Upper lobe of right lung (tissue), 1 donor: ENCODE measurements around the gene EHD1. TPM values are rescaled to one million over a fixed set of nuclear protein-coding genes. Genes with fewer than 3 reads are reported as not detected.
"Not testable (repeated sequence)": the region's sequence is repeated elsewhere in the genome, so short reads cannot be mapped to it uniquely, and the experiment has no call there.

Source experiments
- ATAC-seq: fragments of 200-7000 bp; cut with Tn5 transposase; one replicate; pipeline ENCODE4 v1.9.1; 2020; ENCODE audit warnings: mild to moderate bottlenecking, moderate library complexity
- DNase-seq: peaks from one replicate; pipeline ENCODE4 v3.0.0-alpha.2; 2020
- H3K27ac ChIP-seq: fragments of 200-600 bp; one replicate; pipeline ENCODE4 v1.8.0; 2022
- H3K27me3 ChIP-seq: fragments of 200-600 bp; one replicate; pipeline ENCODE4 v1.8.0; 2022; ENCODE audit warnings: mild to moderate bottlenecking
- H3K36me3 ChIP-seq: fragments of 200-600 bp; one replicate; pipeline ENCODE4 v1.8.0; 2022
- H3K4me1 ChIP-seq: fragments of 200-600 bp; one replicate; pipeline ENCODE4 v1.8.0; 2022
- H3K4me3 ChIP-seq: fragments of 200-600 bp; one replicate; pipeline ENCODE4 v1.8.0; 2022; ENCODE audit warnings: mild to moderate bottlenecking
- H3K9me3 ChIP-seq: fragments of 200-600 bp; one replicate; pipeline ENCODE4 v1.8.0; 2022
- intact Hi-C: fragments of 100-400 bp; cut with DNase I; formaldehyde crosslinking; loops from one replicate; pipeline ENCODE4 v1.11.0; 2022
- total RNA-seq: library from RNA; stranded (reverse); fragmentation: NEBNext Ultra II Directional; extraction: Animal tissue kit (Norgen Biotek cat#: 25700); gene quantifications from one replicate; pipeline ENCODE4 v1.2.1, GENCODE V29; 2021
- TF ChIP-seq, protein P1 (sequence below): fragments of 200-600 bp; IDR thresholded peaks from one replicate; pipeline ENCODE4 v1.8.0; 2022; ENCODE audit warnings: antibody characterized with exemption
- donor health status: DM: no; HTN: yes; CAD: no; lungs with severe emphysema.

The EHD1 gene
- total RNA-seq, 1 donor from 2014 or later: 94.6 TPM

DNA sequence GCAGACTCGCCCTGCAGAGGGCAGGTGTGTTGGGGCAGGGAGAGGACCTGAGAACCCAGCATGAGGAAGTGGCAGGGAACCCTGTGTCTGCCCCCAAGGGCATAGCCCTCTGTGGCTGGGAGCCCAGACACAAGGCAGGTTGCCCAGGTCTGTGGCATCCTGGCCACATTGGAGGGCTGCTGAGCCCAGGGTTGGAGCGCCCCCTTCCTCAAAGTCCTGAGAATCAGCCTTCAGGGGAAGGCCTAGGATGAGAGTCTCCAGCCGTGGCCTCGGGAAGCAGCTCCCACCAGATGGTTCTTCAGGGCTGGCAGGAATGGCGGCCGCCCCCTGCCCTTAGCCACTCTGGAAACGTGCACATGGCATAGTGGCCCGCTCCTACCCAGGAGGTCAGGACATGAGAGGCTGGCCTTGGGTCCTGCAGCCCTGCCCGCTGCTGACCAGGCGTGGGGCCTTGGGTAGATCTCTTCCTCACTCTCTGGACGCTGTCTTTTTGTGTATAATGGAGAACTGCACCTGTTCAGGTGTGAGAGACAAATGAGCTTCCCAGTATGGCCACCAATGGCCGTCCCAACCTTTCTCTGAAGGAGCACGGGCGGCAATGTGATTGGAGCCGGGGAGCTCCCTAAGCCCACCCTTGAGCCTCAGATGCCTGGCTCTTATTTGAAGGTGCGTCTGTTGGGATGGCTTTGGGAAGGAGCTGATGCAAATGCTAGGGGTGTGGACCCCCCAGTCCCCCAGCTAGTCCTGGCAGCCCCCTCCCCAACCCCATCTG lies 29.4 kb downstream of the EHD1 start:
- H3K4me1 ChIP-seq: peaks cover 51% of the 10 kb centered on the region
- no peak for DNase-seq
- H3K4me3 ChIP-seq: no peak overlapping the region
- no peak for ATAC-seq
- peaks cover 8% of the 10 kb centered on the region for H3K36me3 ChIP-seq
- H3K27ac ChIP-seq: peak overlapping the region; percentile 44
- H3K27me3 ChIP-seq: no peaks in the 10 kb centered on the region
- intact Hi-C loops: loop anchor here (5.0 kb wide), 1 partner anchor 43 kb away; no protein-coding TSS in a partner anchor
- no peaks in the 10 kb centered on the region for H3K9me3 ChIP-seq
- TF ChIP-seq, protein P1, sequence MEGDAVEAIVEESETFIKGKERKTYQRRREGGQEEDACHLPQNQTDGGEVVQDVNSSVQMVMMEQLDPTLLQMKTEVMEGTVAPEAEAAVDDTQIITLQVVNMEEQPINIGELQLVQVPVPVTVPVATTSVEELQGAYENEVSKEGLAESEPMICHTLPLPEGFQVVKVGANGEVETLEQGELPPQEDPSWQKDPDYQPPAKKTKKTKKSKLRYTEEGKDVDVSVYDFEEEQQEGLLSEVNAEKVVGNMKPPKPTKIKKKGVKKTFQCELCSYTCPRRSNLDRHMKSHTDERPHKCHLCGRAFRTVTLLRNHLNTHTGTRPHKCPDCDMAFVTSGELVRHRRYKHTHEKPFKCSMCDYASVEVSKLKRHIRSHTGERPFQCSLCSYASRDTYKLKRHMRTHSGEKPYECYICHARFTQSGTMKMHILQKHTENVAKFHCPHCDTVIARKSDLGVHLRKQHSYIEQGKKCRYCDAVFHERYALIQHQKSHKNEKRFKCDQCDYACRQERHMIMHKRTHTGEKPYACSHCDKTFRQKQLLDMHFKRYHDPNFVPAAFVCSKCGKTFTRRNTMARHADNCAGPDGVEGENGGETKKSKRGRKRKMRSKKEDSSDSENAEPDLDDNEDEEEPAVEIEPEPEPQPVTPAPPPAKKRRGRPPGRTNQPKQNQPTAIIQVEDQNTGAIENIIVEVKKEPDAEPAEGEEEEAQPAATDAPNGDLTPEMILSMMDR: no peak

DNA sequence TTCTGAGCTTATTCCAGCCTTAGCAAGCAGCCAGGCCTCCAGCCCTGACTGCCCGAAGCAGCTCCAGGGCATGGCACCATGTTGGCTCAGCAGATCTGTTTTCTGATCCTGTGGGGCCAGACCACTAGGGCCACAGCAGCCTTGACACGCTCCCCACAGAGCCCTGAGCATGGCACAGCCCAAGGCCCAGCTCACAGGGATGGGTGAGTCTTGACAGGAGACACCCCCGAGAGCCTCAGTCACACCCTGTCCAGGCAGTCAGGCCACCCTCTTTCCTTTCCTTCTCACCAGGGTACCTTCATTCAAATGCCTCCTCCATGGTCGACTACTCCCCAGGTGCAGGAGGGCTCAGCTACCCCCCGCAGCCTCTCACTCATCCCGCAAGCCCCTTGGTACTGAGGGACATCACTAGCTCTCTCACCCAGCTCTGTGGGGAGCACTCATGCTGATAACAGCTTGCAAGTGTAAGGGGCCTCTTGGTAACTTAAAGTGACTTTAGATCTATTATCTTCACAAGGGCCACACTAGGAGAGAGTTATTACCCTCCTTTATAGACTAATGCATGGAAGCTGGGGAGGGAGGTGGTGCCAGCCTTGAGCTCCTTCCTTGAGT lies 30.1 kb downstream of the EHD1 start:
- no peaks in the 10 kb centered on the region for H3K9me3 ChIP-seq
- TF ChIP-seq, protein P1: no peak
- DNase-seq (no peak), ATAC-seq (no peak)
- H3K27ac ChIP-seq: peak overlapping the region; percentile 19
- intact Hi-C loops: loop anchor here (5.0 kb wide), 1 partner anchor 44 kb away; no protein-coding TSS in a partner anchor
- no peak overlapping the region for H3K4me3 ChIP-seq
- peaks cover 4% of the 10 kb centered on the region for H3K36me3 ChIP-seq
- peaks cover 47% of the 10 kb centered on the region for H3K4me1 ChIP-seq
- H3K27me3 ChIP-seq: no peaks in the 10 kb centered on the region

DNA sequence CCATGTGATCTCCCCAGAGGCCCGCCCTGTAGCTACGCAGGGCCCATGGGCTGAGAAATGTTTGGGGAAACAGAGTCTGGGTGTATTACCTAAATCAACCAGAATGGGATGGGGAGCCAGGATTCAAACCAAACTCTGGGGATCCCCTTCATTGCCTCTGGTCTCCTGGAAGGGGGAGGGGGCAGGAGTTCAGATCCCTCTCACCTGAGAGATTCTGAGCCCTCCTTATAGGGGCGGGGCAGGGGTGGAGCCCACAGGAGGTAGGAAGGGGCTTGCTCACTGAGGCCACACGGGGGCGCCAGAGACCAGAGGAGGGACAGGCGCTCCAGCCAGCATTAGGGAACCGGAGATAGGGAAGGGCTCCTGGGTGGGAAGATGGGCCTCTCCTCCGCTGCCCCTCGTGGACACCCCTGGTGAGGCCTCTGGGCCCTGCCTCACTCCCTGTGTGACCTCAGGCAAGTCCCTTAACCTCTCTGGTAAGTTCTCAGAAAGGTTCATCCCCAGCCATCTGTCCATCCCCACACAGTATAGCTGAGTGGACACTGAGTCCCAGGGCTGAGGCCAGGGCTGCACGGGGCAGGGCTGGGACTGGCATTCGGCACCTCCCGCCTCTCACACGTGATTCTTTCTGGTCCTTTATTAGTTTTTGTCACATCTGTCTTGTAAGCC lies 31.3 kb downstream of the EHD1 start:
- H3K27me3 ChIP-seq: no peaks in the 10 kb centered on the region
- DNase-seq (peak; percentile 97), ATAC-seq (peak; percentile 83)
- H3K4me3 ChIP-seq: no peak overlapping the region
- H3K27ac ChIP-seq: no peak overlapping the region
- no peaks in the 10 kb centered on the region for H3K9me3 ChIP-seq
- peaks cover 44% of the 10 kb centered on the region for H3K4me1 ChIP-seq
- no peaks in the 10 kb centered on the region for H3K36me3 ChIP-seq
- intact Hi-C loops: loop anchor here (5.0 kb wide), 1 partner anchor 45 kb away; no protein-coding TSS in a partner anchor
- TF ChIP-seq, protein P1: peak; percentile 99

DNA sequence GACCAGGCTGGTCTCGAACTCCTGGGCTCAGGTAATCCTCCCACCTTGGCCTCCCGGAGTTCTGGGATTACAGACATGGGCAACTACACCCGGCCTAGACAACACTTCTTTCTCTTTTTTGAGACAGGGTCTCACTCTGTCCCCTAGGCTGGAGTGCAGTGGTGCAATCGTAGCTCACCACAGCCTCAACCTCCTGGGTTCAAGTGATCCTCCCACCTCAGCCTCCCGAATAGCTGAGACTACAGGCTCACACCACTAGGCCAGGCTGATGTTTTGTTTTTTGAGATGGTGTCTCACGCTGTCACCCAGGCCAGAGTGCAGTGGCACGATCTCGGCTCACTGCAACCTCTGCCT lies 32.7 kb downstream of the EHD1 start:
- not testable (repeated sequence) for H3K4me3 ChIP-seq, DNase-seq, H3K9me3 ChIP-seq, H3K27me3 ChIP-seq, ATAC-seq, H3K36me3 ChIP-seq
- intact Hi-C loops: loop anchor here (5.0 kb wide), 1 partner anchor 47 kb away; no protein-coding TSS in a partner anchor
- peaks cover 32% of the 10 kb centered on the region for H3K4me1 ChIP-seq
- peak overlapping the region; percentile 60 for H3K27ac ChIP-seq

DNA sequence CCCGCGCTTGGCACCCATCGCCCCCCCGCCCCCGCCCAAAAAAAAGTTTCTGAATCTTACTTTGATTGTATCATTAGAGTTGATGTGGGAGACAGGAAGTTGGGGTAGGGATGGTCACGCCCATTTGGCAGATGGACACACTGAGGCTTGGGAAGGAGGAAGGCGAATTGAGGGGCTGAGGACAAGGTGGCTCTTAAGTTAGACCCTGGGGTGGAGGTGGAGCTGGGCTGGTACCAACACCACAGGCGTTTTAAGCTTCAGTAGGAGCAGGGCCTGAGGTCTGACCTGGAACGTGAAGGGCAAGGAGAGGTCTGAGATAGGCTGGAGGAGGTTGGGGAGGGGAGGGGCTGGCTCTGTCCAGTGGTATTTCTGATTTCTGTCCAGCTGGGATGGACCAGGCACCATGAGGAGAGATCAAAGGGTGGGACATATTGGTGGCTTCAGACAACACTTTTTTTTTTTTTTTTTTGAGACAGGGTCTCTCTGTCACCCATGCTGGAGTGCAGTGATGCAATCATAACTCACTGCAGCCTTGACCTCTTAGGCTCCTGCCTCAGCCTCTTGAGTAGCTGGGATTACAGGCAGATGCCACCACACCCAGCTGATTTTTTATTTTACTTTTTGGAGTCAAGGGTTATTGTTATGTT lies 33.2 kb downstream of the EHD1 start:
- TF ChIP-seq, protein P1: no peak
- H3K4me3 ChIP-seq: peak overlapping the region; percentile 61
- no peaks in the 10 kb centered on the region for H3K9me3 ChIP-seq
- H3K27ac ChIP-seq: peak overlapping the region; percentile 87
- intact Hi-C loops: loop anchor here (5.0 kb wide), 1 partner anchor 47 kb away; no protein-coding TSS in a partner anchor
- H3K36me3 ChIP-seq: no peaks in the 10 kb centered on the region
- peaks cover 30% of the 10 kb centered on the region for H3K4me1 ChIP-seq
- ATAC-seq (no peak), DNase-seq (no peak)
- H3K27me3 ChIP-seq: no peaks in the 10 kb centered on the region
